Measurements from ENCODE around the gene GPSM3. TPM values are rescaled to one million over a fixed set of nuclear protein-coding genes. Genes with fewer than 3 reads are reported as not detected.

GPSM3 gene
- total and polyA plus RNA-seq, 2 donors (not counting 3 experiments of a cell fraction or from before 2014, with no cell fraction given), result 19.5 to 21.6 TPM

GRCh38 chr6:32168807-32169591, 23.4 kb downstream of the GPSM3 start:
- no peak overlapping the region for H3K27ac ChIP-seq (ENCODE audit: insufficient read depth, low read depth, low read length)
- no peak overlapping the region for H3K4me3 ChIP-seq (replicated peaks in 1 of 3; ENCODE audit: insufficient read depth in 1 of 3, low read depth in 1 of 3, low read length in 3 of 3)
- peaks cover 7 to 21% of the 10 kb centered on the region in 2 experiments for H3K36me3 ChIP-seq (ENCODE audit: control insufficient read depth in 2 of 2, extremely low read depth in 1 of 2, insufficient read depth in 2 of 2, low read length in 2 of 2)
- no peaks in the 10 kb centered on the region for H3K79me2 ChIP-seq (ENCODE audit: control insufficient read depth, insufficient read depth, low read length)
- H3K9ac ChIP-seq (replicated peaks; ENCODE audit: extremely low read depth, insufficient read depth, low read length), result no peak overlapping the region
- no peaks in the 10 kb centered on the region for H4K20me1 ChIP-seq (replicated peaks; ENCODE audit: control insufficient read depth, extremely low read depth, insufficient read depth, low read length)
- intact Hi-C loops (cut with micrococcal nuclease) (no loop called here), dilution Hi-C loops (cut with MboI; ENCODE audit: extremely low pct_ligation_motif_present, low sequenced_read_pairs) (no loop called here)
- no peaks in the 10 kb centered on the region for H3K27me3 ChIP-seq (ENCODE audit: control insufficient read depth in 2 of 2, insufficient read depth in 2 of 2, low read length in 2 of 2)
- TF ChIP-seq GATA2 (IDR thresholded peaks at IDR 0.05; ENCODE audit: insufficient read depth, insufficient read length, low read depth, low read length) (no peak), MYC (IDR thresholded peaks at IDR 0.05; ENCODE audit: low read depth, low read length) (no peak), EZH2 (IDR thresholded peaks at IDR 0.05; ENCODE audit: borderline replicate concordance, low read depth, low read length, severe bottlenecking) (no peak), POLR2AphosphoS5 (IDR thresholded peaks at IDR 0.05; ENCODE audit: insufficient read depth, low read depth, low read length) (no peak), POLR2A (IDR thresholded peaks at IDR 0.05; ENCODE audit: low read depth, low read length) (no peak), FOS (IDR thresholded peaks at IDR 0.05; ENCODE audit: borderline replicate concordance, insufficient read depth, low read length) (no peak), JUN (IDR thresholded peaks at IDR 0.05; ENCODE audit: borderline replicate concordance, insufficient read depth, insufficient read length, low read depth) (no peak)
- TF ChIP-seq, protein P1, sequence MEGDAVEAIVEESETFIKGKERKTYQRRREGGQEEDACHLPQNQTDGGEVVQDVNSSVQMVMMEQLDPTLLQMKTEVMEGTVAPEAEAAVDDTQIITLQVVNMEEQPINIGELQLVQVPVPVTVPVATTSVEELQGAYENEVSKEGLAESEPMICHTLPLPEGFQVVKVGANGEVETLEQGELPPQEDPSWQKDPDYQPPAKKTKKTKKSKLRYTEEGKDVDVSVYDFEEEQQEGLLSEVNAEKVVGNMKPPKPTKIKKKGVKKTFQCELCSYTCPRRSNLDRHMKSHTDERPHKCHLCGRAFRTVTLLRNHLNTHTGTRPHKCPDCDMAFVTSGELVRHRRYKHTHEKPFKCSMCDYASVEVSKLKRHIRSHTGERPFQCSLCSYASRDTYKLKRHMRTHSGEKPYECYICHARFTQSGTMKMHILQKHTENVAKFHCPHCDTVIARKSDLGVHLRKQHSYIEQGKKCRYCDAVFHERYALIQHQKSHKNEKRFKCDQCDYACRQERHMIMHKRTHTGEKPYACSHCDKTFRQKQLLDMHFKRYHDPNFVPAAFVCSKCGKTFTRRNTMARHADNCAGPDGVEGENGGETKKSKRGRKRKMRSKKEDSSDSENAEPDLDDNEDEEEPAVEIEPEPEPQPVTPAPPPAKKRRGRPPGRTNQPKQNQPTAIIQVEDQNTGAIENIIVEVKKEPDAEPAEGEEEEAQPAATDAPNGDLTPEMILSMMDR (IDR thresholded peaks at IDR 0.05; ENCODE audit: extremely low read depth in 1 of 2, insufficient read depth in 1 of 2, low read depth in 1 of 2, low read length in 2 of 2), result no peak
- TF ChIP-seq, protein P2, sequence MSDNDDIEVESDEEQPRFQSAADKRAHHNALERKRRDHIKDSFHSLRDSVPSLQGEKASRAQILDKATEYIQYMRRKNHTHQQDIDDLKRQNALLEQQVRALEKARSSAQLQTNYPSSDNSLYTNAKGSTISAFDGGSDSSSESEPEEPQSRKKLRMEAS (IDR thresholded peaks at IDR 0.05; ENCODE audit: insufficient read depth, insufficient read length), result no peak
- H3K9me3 ChIP-seq (replicated peaks; ENCODE audit: control insufficient read depth, insufficient read depth, low read length), result no peaks in the 10 kb centered on the region
- H2AFZ ChIP-seq (ENCODE audit: low read depth, low read length), result no peak overlapping the region
- POLR2A ChIA-PET, result no interaction called here
- H3K9me1 ChIP-seq (replicated peaks; ENCODE audit: control insufficient read depth, extremely low read depth, insufficient read depth, low read length), result no peaks in the 10 kb centered on the region
- H3K4me1 ChIP-seq (ENCODE audit: control insufficient read depth, extremely low read depth, insufficient read depth, low read length), result no peaks in the 10 kb centered on the region
- DNase-seq (ENCODE audit: low read depth, low spot score), result no peak
- no peak for FAIRE-seq
- CTCF ChIA-PET, result interaction anchor here (0.9 kb wide), 1 partner anchor 14 kb away, joined by 3 read pairs; no protein-coding TSS in a partner anchor
- TSS peak; percentile 66 for BruUV-seq (replicated peaks)
- no peak overlapping the region for H3K4me2 ChIP-seq (ENCODE audit: insufficient read depth, low read length)
